Smooth muscle cell of the umbilical artery (primary cell): Measurements from ENCODE around the gene OR10G8. TPM values are rescaled to one million over a fixed set of nuclear protein-coding genes. Genes with fewer than 3 reads are reported as not detected.

ENCODE experiments used
- total RNA-seq: library from RNA; depleted of rRNA; stranded (reverse); fragments of >200 nt; gene quantifications from 2 replicates; pipeline ENCODE4 v1.2.3, GENCODE V29; 2014

OR10G8 gene
- not detected in 2 replicates for total RNA-seq

GRCh38 chr11:124026498-124026897 is at the start of gene OR10G8:
Gene OR10G8 (plus strand): TSS chr11:124026798. CDS start chr11:124029623, 2,825 bp downstream.

DNA sequence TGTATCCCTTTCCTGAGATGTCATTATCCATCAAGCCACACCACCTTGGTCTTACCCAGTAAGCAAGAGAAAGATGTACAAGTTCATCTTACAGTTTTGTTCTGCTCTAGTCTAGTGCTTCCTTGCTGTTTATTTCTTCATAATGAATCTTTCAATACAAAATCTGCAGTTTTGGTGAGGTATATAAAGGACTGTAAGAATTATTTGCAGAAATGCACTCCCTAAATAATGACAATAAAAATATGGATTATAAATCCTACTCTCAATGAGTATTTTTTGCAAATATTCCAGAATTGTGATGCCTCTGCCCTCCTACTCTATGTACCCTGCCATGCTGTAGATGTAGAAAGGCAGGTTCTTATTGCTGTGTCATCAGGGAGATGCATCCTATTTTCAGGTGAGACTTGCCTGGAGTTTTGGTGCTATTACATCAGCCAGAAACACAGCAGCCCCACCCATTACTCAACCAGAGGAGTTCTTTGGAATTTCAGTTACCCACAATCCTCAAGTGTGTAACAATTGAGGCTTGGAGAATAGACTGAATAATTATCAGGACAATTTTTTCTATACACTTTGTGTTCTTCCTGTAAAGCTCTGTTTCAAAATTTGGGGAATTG is 48.8 kb upstream of the OR10G8 start, which contains the start of gene OR10S1:
Gene OR10S1 (minus strand): TSS at position 51 of the 617 bp plus-strand sequence. CDS start 117 bp downstream, outside the sequence.

DNA sequence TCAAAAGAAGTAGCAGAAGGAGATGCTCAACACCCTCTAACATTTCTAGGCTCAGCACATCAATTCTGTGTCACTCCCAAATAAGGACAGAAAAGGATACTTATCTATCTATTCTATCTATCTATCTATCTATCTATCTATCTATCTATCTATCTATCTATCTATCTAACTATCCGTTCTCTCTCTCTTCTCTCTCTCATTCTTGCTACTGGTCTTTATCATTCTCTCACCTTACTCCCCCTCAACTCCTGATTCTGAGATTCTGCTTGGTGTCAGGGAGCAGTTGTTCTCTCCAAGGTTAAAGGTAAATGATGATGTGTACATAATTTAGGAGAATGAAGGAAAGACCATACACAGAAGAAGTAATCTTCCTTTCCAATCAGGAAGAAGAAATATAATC is 31.5 kb upstream of the OR10G8 start, which contains the start of gene OR10G6:
Gene OR10G6 (minus strand): TSS at position 43 of the 400 bp plus-strand sequence. CDS start 0 bp downstream, at position 43.

GRCh38 chr11:124012697-124013096 is 13.9 kb upstream of the OR10G8 start, which contains the start of gene OR10G4:
Gene OR10G4 (plus strand): TSS chr11:124012997. CDS start chr11:124015575, 2,578 bp downstream.

GRCh38 chr11:124041254-124041653 is 14.7 kb downstream of the OR10G8 start, which contains the start of gene OR10G7:
Gene OR10G7 (minus strand): TSS chr11:124041325. CDS start chr11:124039001, 2,324 bp downstream.

Other genes with a start within 250 kb of the OR10G8 start
- gene OR6M1, start 220.4 kb upstream of the OR10G8 start, total RNA-seq: not detected in 2 replicates
- not detected in 2 replicates for gene TMEM225, start 141.1 kb upstream of the OR10G8 start, total RNA-seq
- gene OR8D4, start 124.6 kb upstream of the OR10G8 start, total RNA-seq: not detected in 2 replicates
- gene OR4D5, start 87.2 kb upstream of the OR10G8 start, total RNA-seq: not detected in 2 replicates
- gene OR6T1, start 83.0 kb upstream of the OR10G8 start, total RNA-seq: not detected in 2 replicates
- gene OR10S1, start 49.0 kb upstream of the OR10G8 start, total RNA-seq: not detected in 2 replicates
- gene OR10G6, start 31.6 kb upstream of the OR10G8 start, total RNA-seq: not detected in 2 replicates
- gene OR10G4, start 13.8 kb upstream of the OR10G8 start, total RNA-seq: not detected in 2 replicates
- not detected in 2 replicates for gene OR10G9, start 3.8 kb upstream of the OR10G8 start, total RNA-seq
- gene OR10G7, start 14.5 kb downstream of the OR10G8 start, total RNA-seq: not detected in 2 replicates
- 2.9 and 3.0 TPM in 2 replicates for gene VWA5A, start 88.7 kb downstream of the OR10G8 start, total RNA-seq
- gene OR10D3, start 156.5 kb downstream of the OR10G8 start, total RNA-seq: not detected in 2 replicates
- gene OR8G1, start 214.3 kb downstream of the OR10G8 start, total RNA-seq: not detected in 2 replicates
- not detected in 2 replicates for gene OR8G5, start 229.6 kb downstream of the OR10G8 start, total RNA-seq